HG02588 (cell line): Measurements from ENCODE around the gene PCBP3.

Experiments
- ATAC-seq: cut with Tn5 transposase; IDR thresholded peaks from one replicate; pipeline ENCODE4 v1.9.1; 2021; ENCODE audit warnings: mild to moderate bottlenecking, moderate library complexity; ENCODE audit not compliant: unreplicated experiment

Gene PCBP3

DNA sequence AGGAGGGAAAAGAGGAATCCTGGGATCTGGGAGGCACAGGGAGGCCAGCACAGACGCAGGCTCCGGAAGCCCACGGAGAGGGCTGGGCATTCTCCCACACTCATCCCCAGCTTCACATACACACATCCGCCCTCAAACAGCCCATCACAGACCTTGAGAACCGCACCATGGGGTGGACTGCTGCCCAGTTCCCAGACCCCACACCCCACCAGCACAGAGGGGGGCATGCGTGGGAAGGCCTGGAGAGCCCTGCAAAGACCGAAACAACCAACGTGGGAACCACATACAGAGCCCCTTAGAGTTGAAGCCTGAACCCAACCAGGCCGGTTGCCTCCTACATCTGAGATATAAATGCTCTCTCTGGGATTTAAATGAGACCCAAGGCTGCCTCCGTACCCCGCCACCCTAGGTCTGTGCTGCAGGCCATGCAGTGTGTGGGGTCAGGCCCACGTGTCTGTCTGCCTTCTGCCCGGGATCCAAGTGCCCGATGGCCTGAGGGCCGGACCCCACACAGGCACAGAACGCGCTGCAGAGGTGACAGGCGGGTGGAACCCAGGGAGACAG, 211.8 kb downstream of the PCBP3 start:
- no peak for ATAC-seq

GRCh38 chr21:45856442-45856841, 212.9 kb downstream of the PCBP3 start:
- ATAC-seq, result no peak

DNA sequence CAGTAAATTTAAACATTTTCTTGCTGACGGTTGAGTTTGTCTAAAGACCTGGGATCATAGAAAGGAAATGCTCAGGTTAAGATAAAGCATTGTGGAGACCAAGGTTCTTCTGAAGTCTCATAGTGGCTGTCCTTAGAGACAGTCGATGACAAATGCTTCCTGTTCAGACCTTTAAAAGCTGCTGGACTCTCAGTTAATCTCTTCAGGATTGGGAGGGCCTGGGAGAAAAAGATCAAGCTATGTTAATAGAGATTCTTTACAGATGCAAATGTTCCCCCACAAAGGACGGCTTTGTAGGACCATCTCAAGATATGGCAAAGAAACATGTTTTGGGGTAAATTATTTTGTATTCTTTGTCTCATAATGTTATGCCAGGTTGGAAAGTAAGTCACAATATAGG, 213.4 kb downstream of the PCBP3 start:
- ATAC-seq, result no peak

GRCh38 chr21:45857761-45858160, 214.2 kb downstream of the PCBP3 start:
- ATAC-seq, result no peak

- no peak for ATAC-seq
These were observed 214.7 kb downstream of the PCBP3 start for GRCh38 chr21:45858180-45858579.

DNA sequence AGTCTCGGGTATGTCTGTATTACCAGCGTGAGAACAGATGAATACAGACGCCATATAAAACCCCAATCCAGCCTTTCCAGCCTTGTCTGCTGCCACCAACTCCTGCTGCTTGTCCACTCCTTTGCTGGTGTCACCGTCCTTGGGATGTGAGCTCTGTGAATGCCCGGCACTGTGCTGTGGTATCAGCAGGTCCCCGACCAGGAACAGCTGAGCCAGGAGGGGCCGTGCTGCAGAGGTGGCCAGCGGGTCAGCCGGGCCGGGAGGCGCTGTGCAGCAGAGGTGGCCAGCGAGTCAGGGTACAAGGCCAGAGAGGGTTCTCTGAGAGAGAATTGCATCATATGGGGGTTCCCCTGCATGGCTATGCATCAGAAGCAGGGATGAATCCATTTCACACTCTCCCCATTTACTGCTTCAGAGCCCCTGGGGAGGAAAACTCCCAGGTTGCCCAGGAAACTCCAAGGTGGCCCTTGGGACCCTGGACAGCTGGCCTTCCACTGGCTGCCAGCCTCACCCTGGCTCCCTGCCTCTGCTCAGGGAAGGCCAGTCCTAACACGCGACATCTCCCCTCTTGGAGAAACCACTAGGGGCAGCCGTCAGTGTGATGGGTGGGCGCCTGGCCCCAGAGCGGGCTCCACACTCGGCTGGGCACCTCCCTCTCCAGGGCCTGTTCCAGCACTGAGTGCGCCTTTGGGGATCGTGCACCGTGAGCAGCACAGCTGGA, 215.7 kb downstream of the PCBP3 start:
- ATAC-seq, result no peak

DNA sequence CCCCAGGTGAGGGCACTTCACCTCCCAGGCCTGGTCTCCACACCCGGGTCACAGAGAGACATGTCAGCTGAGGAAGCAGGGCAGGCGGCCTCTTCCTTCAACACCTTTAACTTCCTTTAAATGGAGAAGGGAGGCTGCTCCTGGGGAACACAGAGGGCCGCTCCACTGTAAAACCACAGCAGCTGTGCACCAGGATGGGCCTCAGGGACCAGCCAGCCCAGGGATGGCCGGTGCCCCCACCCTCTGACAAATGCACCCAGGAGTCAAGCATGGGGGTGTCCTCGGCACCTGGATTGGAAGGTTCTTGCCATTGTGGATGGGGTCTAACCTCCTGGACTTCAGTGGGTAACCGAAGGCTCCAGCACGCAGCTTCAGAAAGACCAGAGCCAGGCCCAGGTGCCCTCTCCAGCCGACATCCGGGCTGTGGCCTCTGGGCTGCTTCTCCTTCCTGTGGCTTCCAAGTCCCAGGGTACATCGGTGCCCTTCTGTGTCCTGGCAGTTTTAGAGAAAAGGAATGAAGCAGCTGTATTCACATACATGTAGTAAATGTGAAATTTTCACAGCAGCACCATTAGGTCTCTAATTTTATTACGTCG, 216.3 kb downstream of the PCBP3 start:
- no peak for ATAC-seq

- ATAC-seq, result no peak
These were observed 217.1 kb downstream of the PCBP3 start for GRCh38 chr21:45860493-45861155.

DNA sequence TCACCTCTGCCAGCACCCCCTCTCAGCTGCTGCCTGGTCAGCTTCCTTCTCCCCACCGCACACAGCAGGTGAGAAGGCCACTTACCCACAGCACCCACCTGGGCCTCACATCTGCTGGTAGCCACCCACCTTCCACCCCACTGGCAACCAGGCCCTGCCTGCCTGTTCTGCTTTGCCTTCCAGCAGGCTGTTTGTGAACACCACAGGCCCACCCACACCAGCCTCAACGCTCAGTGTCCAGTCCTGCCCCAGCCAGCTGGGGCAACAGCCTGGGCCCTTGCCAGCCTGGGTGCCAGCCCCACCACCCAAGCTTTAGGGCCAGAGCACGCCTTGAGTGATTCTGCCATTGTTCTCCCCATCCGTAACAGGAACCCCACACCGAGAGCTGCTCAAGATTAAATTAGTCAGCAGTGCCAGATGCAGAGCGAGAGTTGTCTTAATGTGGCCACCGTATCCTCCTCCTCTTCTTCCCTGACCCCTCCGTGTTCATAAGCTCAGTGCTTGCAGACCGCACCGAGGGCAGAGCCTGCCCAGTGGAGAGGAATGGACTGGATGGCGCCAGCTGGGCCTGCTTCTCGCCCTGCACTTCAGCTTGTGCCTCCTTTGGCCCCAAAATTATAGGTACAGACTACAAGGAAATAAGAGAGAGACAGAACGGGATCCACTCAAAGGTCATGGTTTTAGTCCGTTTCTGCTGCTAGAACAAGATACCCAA, 217.8 kb downstream of the PCBP3 start:
- ATAC-seq, result no peak

- no peak for ATAC-seq
These were observed 219.2 kb downstream of the PCBP3 start for GRCh38 chr21:45862543-45863207.

DNA sequence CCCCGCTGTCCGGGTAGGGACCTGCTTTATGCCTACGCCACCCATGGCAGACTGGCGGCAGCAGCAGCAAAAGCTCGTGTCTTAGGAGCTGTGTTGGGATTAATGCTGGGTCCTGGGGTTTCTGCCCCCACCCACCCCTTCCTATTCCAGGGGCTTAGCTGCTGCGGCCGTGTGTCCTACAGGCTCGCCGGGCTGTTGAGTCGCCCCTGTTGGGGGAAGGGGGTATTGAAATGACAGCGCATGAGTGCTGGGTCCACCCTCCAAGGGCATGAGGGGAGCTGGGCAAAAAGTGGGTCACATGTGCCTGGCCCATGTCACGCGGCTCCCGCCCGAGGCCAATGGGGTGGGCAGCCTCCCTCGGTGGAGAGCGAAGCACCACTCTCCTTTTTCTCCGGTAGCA, 219.7 kb downstream of the PCBP3 start:
- ATAC-seq, result no peak

DNA sequence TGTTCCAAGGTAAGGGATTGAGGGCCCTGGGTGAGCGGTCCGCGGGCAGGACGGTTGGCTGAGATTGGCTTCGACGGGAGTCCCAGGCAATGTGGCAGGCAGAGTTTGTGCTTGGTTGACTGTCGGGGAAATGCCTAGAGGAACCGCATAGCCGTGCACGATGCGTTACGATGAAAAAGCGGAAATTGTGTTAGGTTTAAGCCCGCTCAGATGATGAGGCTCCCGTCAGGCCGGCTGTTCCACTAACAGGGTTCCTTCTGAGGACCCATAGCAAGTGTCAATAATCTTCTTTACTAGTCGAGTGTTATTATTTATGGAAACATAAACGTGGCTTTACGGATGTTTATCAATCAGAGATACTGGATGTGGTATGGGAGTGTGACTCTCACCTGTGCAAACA, 220.2 kb downstream of the PCBP3 start:
- ATAC-seq, result no peak

DNA sequence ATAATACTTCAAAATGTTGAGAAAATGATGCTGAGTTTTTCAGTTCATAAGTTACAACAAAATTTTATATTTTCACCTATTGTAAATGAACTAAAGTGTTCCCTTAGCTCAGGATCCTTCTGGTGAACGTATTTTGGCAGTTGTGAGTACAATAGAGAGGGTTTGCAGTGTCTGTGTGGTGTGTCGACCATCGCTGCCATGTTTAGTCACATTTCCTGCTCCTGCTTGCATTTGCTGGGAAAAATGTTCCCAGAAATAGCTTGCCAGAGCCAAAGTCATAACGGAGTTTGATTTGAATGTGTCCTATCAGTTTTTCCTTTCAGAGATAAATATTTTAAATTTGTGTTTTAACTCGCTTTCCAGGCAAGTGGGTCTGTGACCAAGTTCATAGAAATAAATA, 220.9 kb downstream of the PCBP3 start:
- no peak for ATAC-seq

- no peak for ATAC-seq
These were observed 221.7 kb downstream of the PCBP3 start for GRCh38 chr21:45865106-45865835.

DNA sequence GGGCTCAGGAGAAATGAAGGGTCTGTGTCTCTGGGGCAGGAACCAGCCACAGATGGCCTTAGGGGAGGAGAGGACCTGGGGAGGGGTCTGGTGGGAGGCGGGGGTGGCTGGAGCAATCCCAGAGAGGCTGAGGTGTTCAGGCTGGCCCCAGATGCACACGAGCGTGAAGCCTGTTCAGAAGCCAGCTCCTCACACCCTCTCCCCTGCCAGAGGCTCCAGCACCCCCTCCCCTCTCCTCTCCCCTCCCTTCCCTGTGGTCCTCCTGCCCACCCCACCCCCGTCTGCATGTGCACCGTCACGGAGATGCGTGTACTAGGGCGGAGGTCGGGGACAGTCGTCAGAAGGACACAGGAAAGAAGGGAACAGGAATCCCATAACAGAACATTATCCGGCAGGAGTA, 223.0 kb downstream of the PCBP3 start:
- no peak for ATAC-seq

DNA sequence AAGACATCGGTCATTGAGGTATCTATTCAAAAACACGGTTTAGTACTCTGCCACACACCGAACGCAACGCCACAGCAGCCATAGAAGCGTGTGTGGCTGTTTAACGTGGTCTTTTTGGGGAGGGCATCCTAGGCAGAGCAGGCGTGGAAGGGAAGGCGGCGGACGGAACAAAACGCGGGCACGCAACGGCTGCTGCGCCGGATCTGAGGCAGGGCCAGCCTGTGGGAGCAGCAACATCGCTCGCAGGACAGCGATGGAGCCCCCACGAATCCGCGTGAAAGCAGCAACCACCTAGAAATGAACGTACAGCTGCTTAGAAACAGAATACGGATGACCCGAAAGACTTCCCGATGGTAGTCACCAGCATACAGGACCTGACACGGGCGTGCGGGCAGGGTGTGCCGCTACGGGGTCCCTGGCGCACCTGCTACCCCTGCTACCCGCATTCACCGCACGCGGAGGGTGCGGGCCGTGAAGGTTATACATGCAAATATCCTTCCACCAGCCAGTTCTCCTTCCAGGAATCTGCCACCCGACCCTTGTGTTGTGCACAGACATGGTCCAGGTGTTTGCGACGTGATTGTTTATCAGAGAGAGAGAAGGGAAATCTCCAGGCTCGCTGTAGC, 223.6 kb downstream of the PCBP3 start:
- ATAC-seq, result no peak

- no peak for ATAC-seq
These were observed 224.2 kb downstream of the PCBP3 start for GRCh38 chr21:45867671-45868081.

GRCh38 chr21:45868086-45868485, 224.6 kb downstream of the PCBP3 start:
- no peak for ATAC-seq

- no peak for ATAC-seq
These were observed 225.0 kb downstream of the PCBP3 start for GRCh38 chr21:45868488-45868887.
